ENCODE data around the gene KCNMB1.

The KCNMB1 gene

GRCh38 chr5:170402508-170402907 is 13.3 kb upstream of the KCNMB1 start:
- H2AFZ ChIP-seq (ENCODE audit: low read length), result no peak overlapping the region
- no peaks in the 10 kb centered on the region for H3K79me2 ChIP-seq (ENCODE audit: low read length)
- no peaks in the 10 kb centered on the region for H3K27me3 ChIP-seq (replicated peaks; ENCODE audit: insufficient read depth, low read length)
- no peaks in the 10 kb centered on the region for H3F3A ChIP-seq (ENCODE audit: insufficient read depth, low read length)
- H3K4me3 ChIP-seq (ENCODE audit: low read length), result no peak overlapping the region
- H3K36me3 ChIP-seq (replicated peaks; ENCODE audit: insufficient read depth, low read length), result no peaks in the 10 kb centered on the region
- H3K4me2 ChIP-seq (ENCODE audit: low read depth, low read length), result no peak overlapping the region
- TF ChIP-seq EZH2phosphoT487 (IDR thresholded peaks at IDR 0.05; ENCODE audit: low read length) (no peak), CTCF (IDR thresholded peaks at IDR 0.05; ENCODE audit: low read length) (no peak), EZH2 (optimal IDR thresholded peaks at IDR 0.05; ENCODE audit: low read depth, low read length) (no peak)
- no peaks in the 10 kb centered on the region for H3K4me1 ChIP-seq (ENCODE audit: low read length)
- no peaks in the 10 kb centered on the region for H3K9me2 ChIP-seq (replicated peaks; ENCODE audit: insufficient read depth, low read length)
- no peaks in the 10 kb centered on the region for H4K20me1 ChIP-seq (ENCODE audit: insufficient read depth, low read length)
- no peaks in the 10 kb centered on the region for H3K9me3 ChIP-seq (replicated peaks; ENCODE audit: insufficient read depth, low read length)
- no peak overlapping the region for H3K27ac ChIP-seq (ENCODE audit: low read length)
- DNase-seq, result no peak
- no peak overlapping the region for H3K9ac ChIP-seq (ENCODE audit: low read length)

GRCh38 chr5:170397059-170397458 is 7.9 kb upstream of the KCNMB1 start:
- H3K4me1 ChIP-seq (ENCODE audit: low read length), result no peaks in the 10 kb centered on the region
- no peak overlapping the region for H3K9ac ChIP-seq (ENCODE audit: low read length)
- TF ChIP-seq EZH2phosphoT487 (IDR thresholded peaks at IDR 0.05; ENCODE audit: low read length) (no peak), EZH2 (optimal IDR thresholded peaks at IDR 0.05; ENCODE audit: low read depth, low read length) (no peak), CTCF (IDR thresholded peaks at IDR 0.05; ENCODE audit: low read length) (no peak)
- no peak for DNase-seq
- H3K4me3 ChIP-seq (ENCODE audit: low read length), result no peak overlapping the region
- H3K4me2 ChIP-seq (ENCODE audit: low read depth, low read length), result no peak overlapping the region
- H3K9me2 ChIP-seq (replicated peaks; ENCODE audit: insufficient read depth, low read length), result no peaks in the 10 kb centered on the region
- no peak overlapping the region for H2AFZ ChIP-seq (ENCODE audit: low read length)
- no peaks in the 10 kb centered on the region for H3K27me3 ChIP-seq (replicated peaks; ENCODE audit: insufficient read depth, low read length)
- no peaks in the 10 kb centered on the region for H3F3A ChIP-seq (ENCODE audit: insufficient read depth, low read length)
- H3K27ac ChIP-seq (ENCODE audit: low read length), result no peak overlapping the region
- H3K9me3 ChIP-seq (replicated peaks; ENCODE audit: insufficient read depth, low read length), result no peaks in the 10 kb centered on the region
- no peaks in the 10 kb centered on the region for H3K36me3 ChIP-seq (replicated peaks; ENCODE audit: insufficient read depth, low read length)
- no peaks in the 10 kb centered on the region for H4K20me1 ChIP-seq (ENCODE audit: insufficient read depth, low read length)
- H3K79me2 ChIP-seq (ENCODE audit: low read length), result no peaks in the 10 kb centered on the region

- Histone ChIP-seq H3K4me2 (ENCODE audit: low read depth, low read length) (peak overlapping the region; percentile 50; the same call in 1 of the 2 replicates), H3K4me1 (ENCODE audit: low read length) (no peaks in the 10 kb centered on the region), H3K79me2 (ENCODE audit: low read length) (no peaks in the 10 kb centered on the region), H3K9me3 (replicated peaks; ENCODE audit: insufficient read depth, low read length) (no peaks in the 10 kb centered on the region), H3K36me3 (replicated peaks; ENCODE audit: insufficient read depth, low read length) (no peaks in the 10 kb centered on the region), H3K4me3 (ENCODE audit: low read length) (no peak overlapping the region), H4K20me1 (ENCODE audit: insufficient read depth, low read length) (no peaks in the 10 kb centered on the region), H2AFZ (ENCODE audit: low read length) (peak overlapping the region; percentile 65), H3K27ac (ENCODE audit: low read length) (no peak overlapping the region), H3K9me2 (replicated peaks; ENCODE audit: insufficient read depth, low read length) (no peaks in the 10 kb centered on the region), H3K9ac (ENCODE audit: low read length) (no peak overlapping the region), H3K27me3 (replicated peaks; ENCODE audit: insufficient read depth, low read length) (no peaks in the 10 kb centered on the region), H3F3A (ENCODE audit: insufficient read depth, low read length) (no peaks in the 10 kb centered on the region)
- no peak for DNase-seq
- TF ChIP-seq CTCF (IDR thresholded peaks at IDR 0.05; ENCODE audit: low read length) (no peak), EZH2 (optimal IDR thresholded peaks at IDR 0.05; ENCODE audit: low read depth, low read length) (no peak), EZH2phosphoT487 (IDR thresholded peaks at IDR 0.05; ENCODE audit: low read length) (no peak)
These were observed 4.8 kb upstream of the KCNMB1 start for GRCh38 chr5:170393958-170394357.

Data from MM.1S (cell line).